K562 (cell line): ENCODE results near the gene RHD. TPM values are rescaled to one million over a fixed set of nuclear protein-coding genes. Genes with fewer than 3 reads are reported as not detected.

Experiments used
- ATAC-seq: fragments of 200-7000 bp; cut with Tn5 transposase; 3 replicates; pipeline ENCODE4 v1.9.1; 2020; ENCODE audit warnings: moderate library complexity
- BruUV-seq: library from RNA; stranded (reverse); fragments of 400-500 nt; replicated peaks from 2 replicates; lab custom pipeline; 2021; lab: Mats Ljungman, UMichigan
- CTCF ChIA-PET: fragments of 300-600 bp; formaldehyde crosslinking; extraction: SDS; loops from one replicate; lab custom pipeline; 2021; ENCODE audit warnings: low intra/inter-chr PET ratio; lab: Yijun Ruan, JAX
- POLR2A ChIA-PET: fragments of 300-600, 350-650 bp; sonication (Branson Sonifier 250); formaldehyde crosslinking; extraction: SDS; loops from one replicate; lab custom pipeline; 2021; ENCODE audit warnings: antibody characterized with exemption, inconsistent platforms; lab: Yijun Ruan, JAX
- DNase-seq, 4 experiments: peaks; one replicate each; pipeline versions ENCODE4 v3.0.0 to v3.0.0-alpha.2; 2011 to 2018; ENCODE audit warnings: low spot score in 3 of 4, mixed read lengths in 3 of 4; ENCODE audit errors: extremely low read depth in 1 of 4
- FAIRE-seq: peaks from 2 replicates; lab custom pipeline; 2011; peaks lifted over from hg19 to GRCh38; lab: Jason Lieb, UNC
- H2AFZ ChIP-seq: 2 replicates; pipeline ENCODE4 v1.6.0; 2011; ENCODE audit warnings: low read depth, low read length, control low read depth, inconsistent platforms
- H3K27ac ChIP-seq: fragments of 200-600 bp; 3 replicates; pipeline ENCODE4 v1.8.0; 2011; ENCODE audit warnings: low read depth, mild to moderate bottlenecking, control low read depth, inconsistent platforms, low read length, moderate library complexity, mixed read lengths; ENCODE audit errors: extremely low read depth
- H3K27me3 ChIP-seq, 2 experiments: fragments of 300-600 bp in 1 of 2; 2 replicates in 1 of 2; 3 replicates in 1 of 2; pipeline versions ENCODE4 v1.6.0 to v1.8.0; 2011; ENCODE audit warnings: inconsistent platforms in 2 of 2, low read length in 2 of 2, mild to moderate bottlenecking in 1 of 2, mixed read lengths in 1 of 2, moderate library complexity in 1 of 2; ENCODE audit not compliant: control insufficient read depth in 2 of 2, insufficient read depth in 2 of 2
- H3K36me3 ChIP-seq: fragments of 300-600 bp; 3 replicates; pipeline ENCODE4 v1.8.0; 2011; ENCODE audit warnings: mild to moderate bottlenecking, low read length, inconsistent platforms; ENCODE audit not compliant: control insufficient read depth, insufficient read depth
- H3K4me1 ChIP-seq, 2 experiments: fragments of 200-600 bp in 1 of 2; replicated peaks in 1 of 2; 2 replicates in 1 of 2; 3 replicates in 1 of 2; pipeline versions ENCODE4 v1.5.1 to v1.8.0; 2011; ENCODE audit warnings: inconsistent platforms in 2 of 2, low read length in 2 of 2, mild to moderate bottlenecking in 1 of 2, mixed read lengths in 1 of 2, moderate library complexity in 1 of 2; ENCODE audit not compliant: control insufficient read depth in 2 of 2, insufficient read depth in 2 of 2
- H3K4me2 ChIP-seq: 2 replicates; pipeline ENCODE4 v1.6.1; 2011; ENCODE audit warnings: low read length, control low read depth, inconsistent platforms, mixed read lengths; ENCODE audit not compliant: insufficient read depth
- H3K4me3 ChIP-seq: fragments of 200-600 bp; sonication (generic), shearing (Covaris generic); 2 replicates; pipeline ENCODE4 v1.5.1; 2016; ENCODE audit warnings: control low read depth, inconsistent platforms
- H3K79me2 ChIP-seq: fragments of 200-600 bp; 3 replicates; pipeline ENCODE4 v1.8.0; 2011; ENCODE audit warnings: low read length, inconsistent platforms; ENCODE audit not compliant: control insufficient read depth, insufficient read depth
- H3K9ac ChIP-seq, 2 experiments: 2 replicates each; pipeline versions ENCODE4 v1.6.0 to v1.6.1; 2011; ENCODE audit warnings: low read depth in 2 of 2, low read length in 2 of 2, control low read depth in 1 of 2, inconsistent platforms in 1 of 2, mild to moderate bottlenecking in 1 of 2, mixed read lengths in 1 of 2; ENCODE audit not compliant: insufficient read depth in 1 of 2
- H3K9me1 ChIP-seq: one replicate; pipeline ENCODE4 v1.6.0; 2011; ENCODE audit warnings: inconsistent platforms, mild to moderate bottlenecking, low read length, moderate library complexity; ENCODE audit not compliant: control insufficient read depth, insufficient read depth
- H3K9me3 ChIP-seq: replicated peaks from 2 replicates; pipeline ENCODE4 v1.5.1; 2011; ENCODE audit warnings: low read depth, low read length, inconsistent platforms; ENCODE audit not compliant: control insufficient read depth, insufficient read depth
- H4K20me1 ChIP-seq: replicated peaks from 2 replicates; pipeline ENCODE4 v1.6.1; 2011; ENCODE audit warnings: low read length, inconsistent platforms, mixed read lengths; ENCODE audit not compliant: control insufficient read depth, insufficient read depth
- ERF ChIP-seq: fragments of 450-650 bp; formaldehyde crosslinking; IDR thresholded peaks from 2 replicates; pipeline ENCODE4 v1.4.0; 2020; ENCODE audit warnings: mild to moderate bottlenecking, mixed read lengths
- FOXJ2 ChIP-seq: fragments of 200-800 bp; sonication (Bioruptor generic); IDR thresholded peaks from 2 replicates; pipeline ENCODE4 v1.6.1; 2016; ENCODE audit warnings: missing genetic modification characterization, missing compliant biosample characterization
- GTF2E2 ChIP-seq: fragments of 200-800 bp; sonication (Bioruptor generic); IDR thresholded peaks from 2 replicates; pipeline ENCODE4 v1.6.1; 2016; ENCODE audit warnings: missing genetic modification characterization, missing compliant biosample characterization
- HEY1 ChIP-seq: fragments of 250-450 bp; sonication (Bioruptor Pico); IDR thresholded peaks from 2 replicates; pipeline ENCODE4 v1.5.0; 2020; ENCODE audit warnings: mild to moderate bottlenecking, moderate library complexity, borderline replicate concordance
- PHF20 ChIP-seq: fragments of 450-650 bp; IDR thresholded peaks from 2 replicates; pipeline ENCODE4 v1.6.1; 2018; ENCODE audit not compliant: partially characterized antibody
- RCOR1 ChIP-seq, 2 experiments: IDR thresholded peaks; 2 replicates each; pipeline ENCODE4 v1.6.1; 2012; ENCODE audit warnings: low read depth in 2 of 2, low read length in 2 of 2, borderline replicate concordance in 1 of 2, improper control_type of control experiment in 1 of 2
- SIN3A ChIP-seq, 2 experiments: fragments of 150-350 bp in 1 of 2; IDR thresholded peaks; 2 replicates each; pipeline ENCODE4 v1.6.1; 2011 to 2016; ENCODE audit warnings: borderline replicate concordance in 2 of 2, low read depth in 2 of 2, low read length in 2 of 2, mild to moderate bottlenecking in 2 of 2, moderate library complexity in 2 of 2; ENCODE audit not compliant: control insufficient read depth in 1 of 2
- SMARCE1 ChIP-seq: fragments of 450-650 bp; IDR thresholded peaks from 2 replicates; pipeline ENCODE4 v1.7.1; 2016; ENCODE audit warnings: mild to moderate bottlenecking
- TCF7 ChIP-seq: sonication (generic); IDR thresholded peaks from 2 replicates; pipeline ENCODE4 v1.6.1; 2016; ENCODE audit warnings: antibody characterized with exemption, borderline replicate concordance
- XRCC5 ChIP-seq: fragments of 200-400 bp; formaldehyde crosslinking; IDR thresholded peaks from 2 replicates; pipeline ENCODE4 v1.6.1; 2017; ENCODE audit warnings: low read depth, mild to moderate bottlenecking, low read length
- ZNF224 ChIP-seq: sonication (generic); formaldehyde crosslinking; IDR thresholded peaks from 2 replicates; pipeline ENCODE4 v1.8.0; 2022; ENCODE audit warnings: mild to moderate bottlenecking, missing genetic modification reagents
- ZNF324 ChIP-seq: fragments of 250-450 bp; sonication (Bioruptor Pico); IDR thresholded peaks from 2 replicates; pipeline ENCODE4 v1.4.0; 2020; ENCODE audit warnings: mild to moderate bottlenecking
- ZNF830 ChIP-seq: fragments of 250-450 bp; sonication (Bioruptor Pico); IDR thresholded peaks from 2 replicates; pipeline ENCODE4 v1.5.0; 2021; ENCODE audit warnings: mild to moderate bottlenecking
- WGBS: fragments of 100-300 bp; shearing (Covaris generic); methylation state at CpG from one replicate; pipeline ENCODE4 v1.1.6; 2016; ENCODE audit warnings: low coverage, mixed read lengths; ENCODE audit not compliant: insufficient coverage; ENCODE audit errors: missing lambda C conversion rate; 5-methylcytosine and 5-hydroxymethylcytosine counted together
- in situ Hi-C: fragments of 300-500 bp; cut with MboI; formaldehyde crosslinking; loops from 4 replicates; pipeline ENCODE4 v1.15.0; 2018; ENCODE audit warnings: inconsistent platforms, mixed read lengths
- intact Hi-C: fragments of 100-400 bp; cut with micrococcal nuclease; formaldehyde crosslinking; loops from 2 replicates; pipeline ENCODE4 v1.14.2; 2022
- polyA plus RNA-seq, 8 experiments: library from polyadenylated mRNA; depleted of rRNA in 4 of 8; stranded (reverse) in 5 of 8; unstranded in 3 of 8; fragments of >200 nt; fragmentation: Nextera tagmentation in 2 of 8; fragmentation: Illumina TruSeq in 1 of 8; extraction: Ambion mirVana in 2 of 8; extraction: Trizol in 1 of 8; gene quantifications; 2 replicates each; pipeline versions ENCODE4 v1.2.1 to v1.2.3, GENCODE V29; 2011 to 2014; ENCODE audit warnings: inconsistent platforms in 1 of 8, missing spikeins in 1 of 8
- total RNA-seq, 7 experiments: library from RNA; depleted of rRNA in 6 of 7; stranded (reverse); fragments of >200 nt in 6 of 7; fragmentation: Illumina TruSeq in 2 of 7; extraction: Trizol in 2 of 7; gene quantifications; 2 replicates each; pipeline versions ENCODE4 v1.2.1 to v1.2.3, GENCODE V29; 2011 to 2021; ENCODE audit warnings: low replicate concordance in 1 of 7
- TF ChIP-seq, protein P1 (sequence below), 2 experiments: fragments of 250-450 bp in 1 of 2; fragments of 450-650 bp in 1 of 2; sonication (Bioruptor Pico) in 1 of 2; IDR thresholded peaks; 2 replicates each; pipeline versions ENCODE4 v1.6.1 to v1.8.0; 2016 to 2021; ENCODE audit warnings: mild to moderate bottlenecking in 2 of 2, moderate library complexity in 2 of 2, missing compliant biosample characterization in 1 of 2, missing genetic modification characterization in 1 of 2
- TF ChIP-seq, protein P2 (sequence below), 3 experiments: IDR thresholded peaks in 2 of 3; conservative IDR thresholded peaks in 1 of 3; 2 replicates each; pipeline ENCODE4 v1.5.1; 2011 to 2012; ENCODE audit warnings: low read length in 3 of 3, mild to moderate bottlenecking in 3 of 3, control low read depth in 2 of 3, improper control_type of control experiment in 1 of 3, inconsistent platforms in 1 of 3, low read depth in 1 of 3, mixed read lengths in 1 of 3, moderate library complexity in 1 of 3; ENCODE audit not compliant: insufficient read depth in 2 of 3
- TF ChIP-seq, protein P3 (sequence below): sonication (generic); formaldehyde crosslinking; IDR thresholded peaks from 2 replicates; pipeline ENCODE4 v1.8.0; 2022; ENCODE audit warnings: mild to moderate bottlenecking, missing genetic modification reagents

RHD gene
- total and polyA plus RNA-seq, 9 of the 15 experiments (the other 6 are each of a cell fraction or from before 2014, with no cell fraction given) = 8.8 to 32.4 (median 15.0) TPM

DNA sequence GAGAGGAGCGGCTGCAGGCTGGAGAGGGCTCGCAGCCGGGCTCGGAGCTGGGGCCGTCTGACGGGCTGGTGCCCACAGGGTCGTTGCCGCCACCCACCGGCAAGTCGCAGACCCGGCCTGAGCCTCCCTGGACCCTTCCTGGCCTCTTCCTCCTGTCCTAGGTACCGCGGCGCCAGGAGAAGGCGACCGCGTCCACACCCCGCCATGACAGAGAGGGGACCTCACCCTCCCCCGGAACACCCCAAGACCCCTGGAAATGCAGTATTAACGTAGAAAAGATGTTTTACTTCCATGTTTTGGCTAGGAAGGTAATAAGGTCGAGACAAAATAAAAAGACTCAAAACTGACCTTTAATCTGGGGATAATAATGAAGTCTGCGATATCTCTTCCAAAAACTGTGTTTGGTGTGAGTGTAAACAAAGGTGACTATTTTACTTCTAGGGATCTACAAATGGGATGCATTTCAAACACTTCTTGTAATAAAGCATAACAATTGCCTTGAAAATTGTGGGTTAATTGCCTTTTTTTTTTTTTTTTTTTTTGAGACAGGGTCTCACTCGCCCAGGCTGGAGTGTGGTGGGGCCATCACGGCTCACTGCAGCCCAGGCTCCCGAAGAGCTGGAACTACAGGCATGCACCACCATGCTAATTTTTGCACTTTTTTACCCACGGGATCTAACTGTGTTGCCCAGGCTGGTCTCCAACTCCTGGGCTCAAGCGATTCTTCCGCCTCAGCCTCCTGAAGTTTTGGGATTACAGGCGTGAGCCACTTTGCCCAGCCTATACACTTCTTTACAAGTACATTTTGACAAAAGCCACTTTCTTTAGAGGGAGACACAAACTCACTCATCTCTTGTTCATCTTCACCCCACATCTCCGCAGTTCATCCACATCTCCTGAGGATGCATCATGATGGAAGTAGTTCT lies 24.2 kb upstream of the RHD start:
- peak; percentile 35 for FAIRE-seq
- 29% methylated on average over 26 of the region's 30 CpGs for WGBS
- no peak for DNase-seq
- Histone ChIP-seq H3K79me2 (peaks cover 43% of the 10 kb centered on the region), H3K4me3 (peak overlapping the region; percentile 69), H3K4me1 (peaks cover 21 to 29% of the 10 kb centered on the region in 2 experiments), H3K9me1 (no peaks in the 10 kb centered on the region), H3K27ac (peak overlapping the region; percentile 93), H3K27me3 (no peaks in the 10 kb centered on the region), H3K9me3 (no peaks in the 10 kb centered on the region), H3K9ac (peak overlapping the region; percentile 93 to 99), H4K20me1 (peaks cover 27% of the 10 kb centered on the region), H3K4me2 (peak overlapping the region; percentile 98), H2AFZ (peak overlapping the region; percentile 89), H3K36me3 (peaks cover 38% of the 10 kb centered on the region)
- CTCF ChIA-PET = interaction anchor here (0.6 kb wide), 1 partner anchor 207 kb away, joined by 3 read pairs; no protein-coding TSS in a partner anchor
- in situ Hi-C loops = no loop called here
- BruUV-seq = TSS peak; percentile 86
- intact Hi-C loops = loop anchor here (10.0 kb wide), 1 partner anchor 147 kb away; no protein-coding TSS in a partner anchor
- no peak for ATAC-seq
- POLR2A ChIA-PET = interaction anchor here (0.6 to 7.9 kb wide), 21 partner anchors 8 to 560 kb away, joined by 3 to 107 read pairs (median 4); partner anchors contain the start of genes MACO1 and SYF2
- TF ChIP-seq ERF (peak; percentile 61; the same call in 1 of the 2 replicates), ZNF224 (CRISPR knock-in tag) (no peak), RCOR1 (IDR thresholded peaks at IDR 0.05; ENCODE audit: borderline replicate concordance in 1 of 2, low read depth in 2 of 2, low read length in 2 of 2) (no peak; a peak in 1 of 4 replicates), PHF20 (peak; percentile 16), SMARCE1 (0 out of 2 replicates have a peak, but pooled peaks have one; percentile 39), ZNF324 (CRISPR knock-in tag) (0 out of 2 replicates have a peak, but pooled peaks have one; percentile 3), TCF7 (0 out of 2 replicates have a peak, but pooled peaks have one; percentile 55), FOXJ2 (peak; percentile 78), ZNF830 (CRISPR knock-in tag) (no peak), HEY1 (CRISPR knock-in tag) (peak; percentile 11; the same call in 1 of the 2 replicates), GTF2E2 (tag) (0 out of 2 replicates have a peak, but pooled peaks have one; percentile 11), XRCC5 (0 out of 2 replicates have a peak, but pooled peaks have one; percentile 2), SIN3A (IDR thresholded peaks at IDR 0.05; ENCODE audit: borderline replicate concordance in 2 of 2, control insufficient read depth in 1 of 2, low read depth in 2 of 2, low read length in 2 of 2) (no peak; a peak in 1 of 4 replicates)
- TF ChIP-seq, protein P1, sequence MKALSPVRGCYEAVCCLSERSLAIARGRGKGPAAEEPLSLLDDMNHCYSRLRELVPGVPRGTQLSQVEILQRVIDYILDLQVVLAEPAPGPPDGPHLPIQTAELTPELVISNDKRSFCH (CRISPR knock-in tag; IDR thresholded peaks at IDR 0.05) = no peak
- TF ChIP-seq, protein P1 (tag; IDR thresholded peaks at IDR 0.05) = 0 out of 2 replicates have a peak, but pooled peaks have one; percentile 26
- TF ChIP-seq, protein P2, sequence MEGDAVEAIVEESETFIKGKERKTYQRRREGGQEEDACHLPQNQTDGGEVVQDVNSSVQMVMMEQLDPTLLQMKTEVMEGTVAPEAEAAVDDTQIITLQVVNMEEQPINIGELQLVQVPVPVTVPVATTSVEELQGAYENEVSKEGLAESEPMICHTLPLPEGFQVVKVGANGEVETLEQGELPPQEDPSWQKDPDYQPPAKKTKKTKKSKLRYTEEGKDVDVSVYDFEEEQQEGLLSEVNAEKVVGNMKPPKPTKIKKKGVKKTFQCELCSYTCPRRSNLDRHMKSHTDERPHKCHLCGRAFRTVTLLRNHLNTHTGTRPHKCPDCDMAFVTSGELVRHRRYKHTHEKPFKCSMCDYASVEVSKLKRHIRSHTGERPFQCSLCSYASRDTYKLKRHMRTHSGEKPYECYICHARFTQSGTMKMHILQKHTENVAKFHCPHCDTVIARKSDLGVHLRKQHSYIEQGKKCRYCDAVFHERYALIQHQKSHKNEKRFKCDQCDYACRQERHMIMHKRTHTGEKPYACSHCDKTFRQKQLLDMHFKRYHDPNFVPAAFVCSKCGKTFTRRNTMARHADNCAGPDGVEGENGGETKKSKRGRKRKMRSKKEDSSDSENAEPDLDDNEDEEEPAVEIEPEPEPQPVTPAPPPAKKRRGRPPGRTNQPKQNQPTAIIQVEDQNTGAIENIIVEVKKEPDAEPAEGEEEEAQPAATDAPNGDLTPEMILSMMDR (IDR thresholded peaks at IDR 0.05 in 2 of 3, conservative IDR thresholded peaks at IDR 0.05 in 1 of 3; ENCODE audit: insufficient read depth in 2 of 3, low read depth in 1 of 3, low read length in 3 of 3) = peak; percentile 3 to 58 (median 39); a peak in 3 of 6 replicates
- TF ChIP-seq, protein P3, sequence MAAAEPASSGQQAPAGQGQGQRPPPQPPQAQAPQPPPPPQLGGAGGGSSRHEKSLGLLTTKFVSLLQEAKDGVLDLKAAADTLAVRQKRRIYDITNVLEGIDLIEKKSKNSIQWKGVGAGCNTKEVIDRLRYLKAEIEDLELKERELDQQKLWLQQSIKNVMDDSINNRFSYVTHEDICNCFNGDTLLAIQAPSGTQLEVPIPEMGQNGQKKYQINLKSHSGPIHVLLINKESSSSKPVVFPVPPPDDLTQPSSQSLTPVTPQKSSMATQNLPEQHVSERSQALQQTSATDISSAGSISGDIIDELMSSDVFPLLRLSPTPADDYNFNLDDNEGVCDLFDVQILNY (CRISPR knock-in tag) = peak; percentile 81; the same call in 1 of the 2 replicates
